Measurements from ENCODE around the gene CLEC2B. TPM values are rescaled to one million over a fixed set of nuclear protein-coding genes. Genes with fewer than 3 reads are reported as not detected.

CLEC2B gene
- total RNA-seq, 1 experiment from 2014 or later: not detected

GRCh38 chr12:9856894-9857293 is 12.3 kb downstream of the CLEC2B start:
- Histone ChIP-seq H3K4me3 (ENCODE audit: low read length) (no peak overlapping the region), H3K9me2 (replicated peaks; ENCODE audit: low read length) (no peaks in the 10 kb centered on the region), H3K9ac (ENCODE audit: low read length) (no peak overlapping the region), H3K27me3 (ENCODE audit: low read length) (peaks cover 57% of the 10 kb centered on the region), H3K4me2 (ENCODE audit: low read length) (no peak overlapping the region), H4K20me1 (ENCODE audit: low read length) (no peaks in the 10 kb centered on the region), H3F3A (ENCODE audit: low read length, unreplicated experiment) (no peaks in the 10 kb centered on the region), H3K27ac (ENCODE audit: low read length) (no peak overlapping the region), H3K79me2 (ENCODE audit: low read length) (no peaks in the 10 kb centered on the region), H3K36me3 (ENCODE audit: low read depth, low read length) (no peaks in the 10 kb centered on the region), H2AFZ (ENCODE audit: low read length) (no peak overlapping the region), H3K9me3 (ENCODE audit: low read length) (no peaks in the 10 kb centered on the region), H3K4me1 (ENCODE audit: insufficient read depth, low read length) (peaks cover 6% of the 10 kb centered on the region; the same call in 1 of the 2 replicates)
- ChIA-PET CTCF (no interaction called here), POLR2A (ENCODE audit: unreplicated experiment) (no interaction called here)
- intact Hi-C loops (cut with micrococcal nuclease): no loop called here
- no peak for ATAC-seq
- DNase-seq: no peak
- TF ChIP-seq CTCF (conservative IDR thresholded peaks at IDR 0.05; ENCODE audit: low read depth, low read length) (no peak), EZH2phosphoT487 (IDR thresholded peaks at IDR 0.05; ENCODE audit: borderline replicate concordance, low read length) (no peak), EZH2 (IDR thresholded peaks at IDR 0.05; ENCODE audit: low read length, unreplicated experiment) (no peak)
- no TSS peak for BruUV-seq (replicated peaks)

- no peaks in the 10 kb centered on the region for H3K79me2 ChIP-seq (ENCODE audit: low read length)
- no peak overlapping the region for H3K4me2 ChIP-seq (ENCODE audit: low read length)
- no peaks in the 10 kb centered on the region for H3K9me2 ChIP-seq (replicated peaks; ENCODE audit: low read length)
- no peak overlapping the region for H3K4me3 ChIP-seq (ENCODE audit: low read length)
- ATAC-seq (no peak), DNase-seq (no peak)
- H3F3A ChIP-seq (ENCODE audit: low read length, unreplicated experiment): no peaks in the 10 kb centered on the region
- intact Hi-C loops (cut with micrococcal nuclease): no loop called here
- H3K4me1 ChIP-seq (ENCODE audit: insufficient read depth, low read length): peaks cover 6% of the 10 kb centered on the region; the same call in 1 of the 2 replicates
- TF ChIP-seq EZH2phosphoT487 (IDR thresholded peaks at IDR 0.05; ENCODE audit: borderline replicate concordance, low read length): no peak
- ChIA-PET POLR2A (ENCODE audit: unreplicated experiment) (no interaction called here), CTCF (no interaction called here)
- H3K36me3 ChIP-seq (ENCODE audit: low read depth, low read length): no peaks in the 10 kb centered on the region
- H3K27ac ChIP-seq (ENCODE audit: low read length): no peak overlapping the region
- H3K9ac ChIP-seq (ENCODE audit: low read length): no peak overlapping the region
- H4K20me1 ChIP-seq (ENCODE audit: low read length): no peaks in the 10 kb centered on the region
- peaks cover 57% of the 10 kb centered on the region for H3K27me3 ChIP-seq (ENCODE audit: low read length)
- no peak overlapping the region for H2AFZ ChIP-seq (ENCODE audit: low read length)
- BruUV-seq (replicated peaks): no TSS peak
- no peaks in the 10 kb centered on the region for H3K9me3 ChIP-seq (ENCODE audit: low read length)
Measured at GRCh38 chr12:9856151-9856550, 13.0 kb downstream of the CLEC2B start.

- ChIA-PET CTCF (no interaction called here), POLR2A (ENCODE audit: unreplicated experiment) (no interaction called here)
- peaks cover 39% of the 10 kb centered on the region for H3K27me3 ChIP-seq (ENCODE audit: low read length)
- H3K9me2 ChIP-seq (replicated peaks; ENCODE audit: low read length): no peaks in the 10 kb centered on the region
- BruUV-seq (replicated peaks): no TSS peak
- ATAC-seq (no peak), DNase-seq (no peak)
- H3K27ac ChIP-seq (ENCODE audit: low read length): no peak overlapping the region
- no peaks in the 10 kb centered on the region for H3K36me3 ChIP-seq (ENCODE audit: low read depth, low read length)
- H2AFZ ChIP-seq (ENCODE audit: low read length): no peak overlapping the region
- peaks cover 6% of the 10 kb centered on the region; the same call in 1 of the 2 replicates for H3K4me1 ChIP-seq (ENCODE audit: insufficient read depth, low read length)
- no peak overlapping the region for H3K9ac ChIP-seq (ENCODE audit: low read length)
- H3K4me2 ChIP-seq (ENCODE audit: low read length): no peak overlapping the region
- no peaks in the 10 kb centered on the region for H3F3A ChIP-seq (ENCODE audit: low read length, unreplicated experiment)
- no peak overlapping the region for H3K4me3 ChIP-seq (ENCODE audit: low read length)
- H3K9me3 ChIP-seq (ENCODE audit: low read length): no peaks in the 10 kb centered on the region
- TF ChIP-seq EZH2 (IDR thresholded peaks at IDR 0.05; ENCODE audit: low read length, unreplicated experiment): no peak
- TF ChIP-seq EZH2phosphoT487 (IDR thresholded peaks at IDR 0.05; ENCODE audit: borderline replicate concordance, low read length): no peak
- no peak for TF ChIP-seq CTCF (conservative IDR thresholded peaks at IDR 0.05; ENCODE audit: low read depth, low read length)
- intact Hi-C loops (cut with micrococcal nuclease): no loop called here
- H4K20me1 ChIP-seq (ENCODE audit: low read length): no peaks in the 10 kb centered on the region
- H3K79me2 ChIP-seq (ENCODE audit: low read length): no peaks in the 10 kb centered on the region
Measured at GRCh38 chr12:9851927-9852326, 17.2 kb downstream of the CLEC2B start.
